Ureter (tissue), 1 donor: Measurements from ENCODE around the gene INHA. TPM values are rescaled to one million over a fixed set of nuclear protein-coding genes. Genes with fewer than 3 reads are reported as not detected.

Experiments
- DNase-seq: peaks from one replicate; pipeline ENCODE4 v3.0.0-alpha.2; 2020; ENCODE audit warnings: low spot score
- total RNA-seq: library from RNA; stranded (reverse); gene quantifications from one replicate; pipeline ENCODE4 v1.2.4, GENCODE V29; 2023
- donor health status: DM: yes; HTN: yes; CAD: no.

The INHA gene
- total RNA-seq, 1 donor from 2014 or later, result 0.78 TPM

DNA sequence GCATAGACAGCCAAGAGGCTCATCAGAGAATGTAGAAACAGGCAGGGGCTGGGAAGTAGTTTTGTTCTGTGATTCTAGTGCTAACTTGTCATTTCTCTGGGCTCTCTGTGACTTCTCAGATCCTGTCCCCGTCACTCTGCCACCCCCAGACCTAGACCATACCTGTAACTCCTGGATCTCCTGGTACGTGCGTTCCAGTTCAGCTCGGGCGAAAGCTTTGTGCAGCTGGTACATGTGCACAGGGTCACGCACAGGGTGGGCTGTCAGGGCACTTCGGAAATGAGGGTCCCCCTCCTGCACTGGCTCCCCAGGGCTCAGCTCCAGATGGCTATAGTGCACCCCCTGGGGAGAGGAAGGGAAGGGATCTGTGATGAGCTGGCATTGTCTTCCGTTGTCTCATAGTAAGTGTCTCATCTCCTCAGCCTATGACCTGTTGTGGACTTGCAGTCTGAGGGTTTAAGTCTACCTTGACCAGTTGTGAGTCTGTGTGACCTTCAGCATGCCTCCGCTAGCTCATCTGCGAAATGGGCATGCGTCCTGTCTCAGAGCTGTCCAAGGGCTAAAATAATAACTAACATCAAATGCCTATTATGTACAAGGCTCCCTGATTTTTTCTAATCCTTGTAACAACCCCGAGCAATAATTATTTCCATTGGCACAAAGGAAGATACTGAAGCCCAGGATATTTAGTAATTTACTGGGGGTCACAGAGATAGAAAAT, 31.2 kb upstream of the INHA start:
- DNase-seq, result no peak

- DNase-seq, result peak; percentile 88
Observed at GRCh38 chr2:219541611-219542180, 30.4 kb upstream of the INHA start.

DNA sequence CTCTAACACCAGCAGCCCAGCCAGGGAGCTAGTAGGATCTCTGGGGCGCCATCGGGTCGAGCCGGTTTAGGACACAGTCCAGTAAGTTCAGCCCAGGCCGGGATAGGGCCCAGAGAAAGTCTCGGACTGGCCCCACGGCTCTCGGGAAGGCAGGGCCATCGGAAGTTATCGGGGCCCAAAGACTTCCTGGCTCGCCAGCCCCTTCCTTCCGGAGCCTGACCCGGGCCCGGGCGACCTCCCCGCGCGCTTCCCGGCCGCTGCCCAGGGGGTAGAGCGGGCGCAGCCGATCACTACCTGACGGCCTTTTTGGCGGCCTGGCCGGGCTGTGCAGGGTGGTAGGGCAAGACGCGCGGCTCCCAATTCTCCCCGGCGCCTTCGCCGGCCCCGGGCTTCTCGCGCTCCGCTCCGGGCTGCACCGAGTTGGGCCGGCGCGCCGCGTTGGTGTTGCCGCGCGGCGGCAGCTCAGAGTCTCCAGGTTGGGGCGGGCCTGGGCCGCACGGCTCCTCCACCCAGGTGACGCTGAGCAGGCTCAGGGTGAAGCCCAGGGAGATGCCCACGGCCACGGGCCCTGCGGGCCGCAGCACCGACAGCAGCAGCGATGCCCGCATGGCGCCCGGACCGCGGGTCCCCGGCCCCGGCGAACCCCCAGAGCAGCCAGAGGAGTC, 29.0 kb upstream of the INHA start:
- DNase-seq, result peak; percentile 58

DNA sequence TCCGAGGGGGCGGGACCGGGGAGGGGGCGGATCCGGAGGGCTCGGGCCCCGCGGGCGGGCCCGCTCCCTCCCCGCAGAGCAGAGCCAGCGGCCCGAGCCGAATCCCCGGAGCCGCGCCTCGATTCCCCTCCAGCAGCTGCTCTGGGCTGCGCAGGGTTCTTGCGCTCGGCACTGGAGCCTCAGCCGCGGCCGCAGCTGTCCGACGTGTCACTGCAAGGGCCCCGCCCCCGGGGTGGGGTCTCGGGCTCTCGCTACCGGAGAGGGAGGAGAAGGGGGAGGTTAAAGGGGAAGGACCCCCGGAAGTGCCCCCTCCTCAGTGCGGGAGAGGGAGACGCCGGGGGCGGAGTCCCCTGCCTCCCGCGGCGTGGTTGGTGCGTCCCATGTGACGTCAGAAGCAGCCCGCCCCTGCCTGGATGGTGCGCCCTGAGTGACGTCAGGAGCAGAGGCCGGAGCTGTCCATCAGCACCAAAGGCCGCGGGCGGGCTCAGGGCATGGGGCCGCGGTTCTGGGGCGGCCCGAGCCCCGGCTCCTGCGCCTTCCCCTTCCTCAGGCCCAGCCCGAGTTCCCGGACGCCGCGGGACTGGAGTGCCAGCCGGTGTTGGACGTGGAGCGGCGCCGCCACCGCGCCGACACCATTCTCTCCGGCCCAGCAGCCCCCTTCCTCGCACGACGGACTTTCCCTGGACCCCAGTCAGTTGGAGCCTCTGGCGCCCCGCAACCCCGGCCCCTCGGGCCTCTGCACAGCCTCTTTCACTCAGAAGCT, 28.3 kb upstream of the INHA start, which contains the start of the genes CHPF and TMEM198:
Gene CHPF (minus strand): TSS at position 214 of the 763 bp plus-strand sequence. CDS start 271 bp downstream, outside the sequence.
Gene TMEM198 (plus strand): TSS at position 433 of the 763 bp plus-strand sequence. CDS start 700 bp downstream, outside the sequence.
- peak; percentile 99 for DNase-seq

DNA sequence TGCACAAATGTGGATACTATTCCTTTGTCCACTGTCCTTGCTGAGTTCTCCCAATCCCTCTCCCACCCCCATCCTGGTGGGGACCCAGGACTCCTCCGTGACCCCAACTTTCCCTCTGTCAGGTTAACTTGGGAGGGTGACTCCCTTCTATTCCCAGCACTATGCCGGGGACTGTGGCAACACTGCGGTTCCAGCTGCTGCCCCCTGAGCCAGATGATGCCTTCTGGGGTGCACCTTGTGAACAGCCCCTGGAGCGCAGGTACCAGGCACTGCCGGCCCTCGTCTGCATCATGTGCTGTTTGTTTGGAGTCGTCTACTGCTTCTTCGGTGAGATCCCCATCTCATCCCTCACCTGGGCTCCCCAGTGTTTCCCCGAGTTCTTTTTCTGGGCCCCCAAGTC, 27.5 kb upstream of the INHA start:
- DNase-seq, result no peak

DNA sequence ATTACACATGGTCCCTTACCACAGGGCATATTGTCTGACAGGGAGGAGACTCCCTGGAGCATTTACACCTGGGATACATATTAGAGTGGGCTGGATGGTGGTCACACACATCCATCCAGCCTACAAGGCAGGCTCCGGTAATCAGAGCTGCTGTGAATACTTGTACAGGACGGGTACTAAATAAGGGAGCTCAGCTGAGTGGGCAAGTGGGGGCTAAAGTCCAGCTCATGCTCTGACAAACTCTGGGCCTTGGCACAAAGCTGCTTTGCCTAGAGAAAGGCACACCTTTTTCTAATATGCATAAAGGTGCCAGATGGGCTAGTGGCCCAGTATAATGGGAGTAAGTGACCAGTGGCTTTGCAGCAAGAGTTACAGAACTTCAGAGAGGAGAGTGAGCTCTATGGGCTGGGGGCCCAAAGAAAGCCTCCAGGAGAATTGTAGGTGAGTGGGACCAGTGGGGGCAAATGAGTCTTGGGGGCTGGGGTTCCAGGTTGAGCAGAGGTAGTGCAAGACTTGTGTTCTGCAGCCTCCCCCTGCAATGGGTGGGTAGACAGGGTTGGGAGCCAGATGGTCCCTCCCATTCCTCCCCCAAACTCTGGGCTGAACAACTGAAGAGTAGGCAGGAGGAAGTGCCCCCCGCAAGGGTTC, 26.7 kb upstream of the INHA start:
- no peak for DNase-seq

GRCh38 chr2:219545943-219546352, 26.2 kb upstream of the INHA start:
- DNase-seq, result no peak

GRCh38 chr2:219547621-219548020, 24.5 kb upstream of the INHA start:
- DNase-seq, result no peak

DNA sequence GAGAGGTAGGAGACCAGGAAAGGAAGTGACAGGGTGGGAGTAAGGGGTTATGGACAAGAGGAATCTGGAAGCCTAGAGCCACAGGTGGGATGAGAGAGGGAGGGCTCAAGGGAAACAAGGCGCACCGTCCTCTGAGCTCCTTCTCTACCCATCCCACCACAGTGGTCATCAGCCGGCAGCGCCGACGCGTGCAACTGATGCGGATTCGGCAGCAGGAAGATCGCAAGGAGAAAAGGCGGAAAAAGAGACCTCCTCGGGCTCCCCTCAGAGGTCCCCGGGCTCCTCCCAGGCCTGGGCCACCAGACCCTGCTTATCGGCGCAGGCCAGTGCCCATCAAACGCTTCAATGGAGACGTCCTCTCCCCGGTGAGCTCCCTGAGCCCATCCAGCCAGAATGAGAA, 23.1 kb upstream of the INHA start:
- DNase-seq, result no peak

DNA sequence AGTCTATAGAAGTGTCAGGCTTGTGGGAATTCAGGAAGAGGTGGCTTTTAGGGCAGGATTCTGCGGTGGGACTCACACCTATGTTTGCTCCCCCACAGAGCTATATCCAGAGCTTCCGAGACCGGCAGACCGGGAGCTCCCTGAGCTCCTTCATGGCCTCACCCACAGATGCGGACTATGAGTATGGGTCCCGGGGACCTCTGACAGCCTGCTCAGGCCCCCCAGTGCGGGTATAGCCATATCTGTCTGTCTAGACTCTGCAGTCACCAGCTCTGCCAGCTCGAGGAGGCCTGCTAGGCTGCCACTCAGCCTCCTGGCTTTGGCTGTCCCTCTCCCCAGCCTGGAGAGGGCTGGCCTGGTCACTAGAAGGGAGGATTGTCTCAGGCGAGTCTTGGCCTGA, 22.5 kb upstream of the INHA start:
- no peak for DNase-seq

- no peak for DNase-seq
Observed at GRCh38 chr2:219551441-219552381, 20.4 kb upstream of the INHA start.

DNA sequence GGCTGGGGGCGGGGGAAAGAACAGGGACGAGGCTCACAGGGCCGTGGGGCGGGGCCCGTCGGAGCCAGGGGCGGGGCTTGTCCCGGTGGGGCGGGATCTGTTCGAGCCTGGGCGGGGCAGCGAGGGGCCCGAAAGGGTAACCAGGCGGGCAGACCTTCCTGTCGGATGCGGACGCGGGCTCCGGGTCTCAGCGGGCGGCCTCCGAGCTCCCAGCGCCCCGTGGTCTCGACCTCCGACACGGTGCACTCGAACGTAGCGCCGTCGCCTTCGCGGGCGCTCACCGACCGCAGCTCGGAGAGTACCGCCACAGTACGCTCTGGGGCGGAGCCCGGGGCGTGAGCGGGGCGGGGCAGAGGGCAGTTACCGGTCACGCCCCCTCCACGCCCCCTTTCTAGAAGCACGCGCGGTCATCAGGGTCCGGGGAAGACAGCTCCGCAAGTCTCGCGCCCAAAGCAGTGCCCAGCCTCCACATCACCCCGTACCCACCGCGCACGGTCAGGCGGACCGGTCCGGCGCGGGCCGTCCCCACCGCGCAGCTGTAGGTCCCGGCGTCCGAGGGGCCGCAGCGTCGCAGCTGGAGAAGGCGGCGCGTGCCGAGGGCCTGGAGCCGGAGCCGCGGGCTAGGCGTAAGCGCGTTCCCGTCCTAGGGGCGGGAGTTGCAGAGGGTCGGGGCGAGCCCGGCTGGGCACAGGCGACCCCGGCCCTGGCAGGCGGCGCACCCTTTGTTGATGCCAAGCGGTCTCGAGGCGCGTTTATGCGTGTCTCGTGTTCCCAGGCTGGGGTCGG, 19.5 kb upstream of the INHA start:
- peak; percentile 87 for DNase-seq

DNA sequence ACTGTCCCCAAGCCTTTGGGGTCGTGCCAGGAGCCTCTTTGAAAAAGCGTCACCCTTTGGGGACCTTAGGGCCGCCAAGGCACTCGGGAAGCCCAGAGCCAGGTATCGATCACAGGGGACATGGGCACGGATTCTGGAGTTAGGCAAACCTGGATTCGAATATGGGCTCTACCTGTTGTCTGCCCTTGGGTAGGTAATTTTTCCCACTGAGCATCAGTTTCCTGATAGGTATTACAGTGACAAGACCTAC, 19.0 kb upstream of the INHA start:
- DNase-seq, result no peak

GRCh38 chr2:219553463-219553963, 18.6 kb upstream of the INHA start:
- DNase-seq, result no peak

GRCh38 chr2:219554350-219554749, 17.8 kb upstream of the INHA start:
- DNase-seq, result no peak

GRCh38 chr2:219555956-219556355, 16.2 kb upstream of the INHA start:
- DNase-seq, result no peak

DNA sequence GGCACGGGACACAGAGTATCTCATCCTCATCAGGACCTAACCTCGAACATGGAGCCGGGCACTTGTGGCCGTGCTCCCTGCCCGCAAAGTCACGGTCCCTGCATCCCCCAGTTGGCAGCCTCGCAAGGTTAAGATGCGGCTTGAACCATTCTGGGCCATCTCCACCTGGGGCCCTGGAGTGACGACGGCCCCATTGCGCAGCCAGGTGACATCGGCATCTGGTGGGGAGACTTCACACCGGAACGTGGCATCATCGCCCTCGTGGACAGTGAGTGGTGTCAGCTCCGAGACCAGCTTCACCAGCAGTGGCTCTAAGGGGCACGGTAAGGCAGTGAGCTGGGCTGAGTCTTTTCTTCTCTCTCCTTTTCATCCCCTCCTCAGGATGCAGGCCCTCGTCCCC, 15.7 kb upstream of the INHA start:
- no peak for DNase-seq

GRCh38 chr2:219557320-219557719, 14.8 kb upstream of the INHA start:
- no peak for DNase-seq
